Activated T-cell treated with anti-CD3 and anti-CD28 coated beads, Interleukin-2, amount 50 U/mL, for 48 hours (primary cell): ENCODE data around the gene HOATZ.
A peak's percentile ranks its signal among the peaks of the same experiment; 100 is the strongest.

Source experiments
- DNase-seq, 2 experiments: peaks; one replicate each; pipeline ENCODE4 v3.0.0-alpha.2; 2020

Gene HOATZ

DNA sequence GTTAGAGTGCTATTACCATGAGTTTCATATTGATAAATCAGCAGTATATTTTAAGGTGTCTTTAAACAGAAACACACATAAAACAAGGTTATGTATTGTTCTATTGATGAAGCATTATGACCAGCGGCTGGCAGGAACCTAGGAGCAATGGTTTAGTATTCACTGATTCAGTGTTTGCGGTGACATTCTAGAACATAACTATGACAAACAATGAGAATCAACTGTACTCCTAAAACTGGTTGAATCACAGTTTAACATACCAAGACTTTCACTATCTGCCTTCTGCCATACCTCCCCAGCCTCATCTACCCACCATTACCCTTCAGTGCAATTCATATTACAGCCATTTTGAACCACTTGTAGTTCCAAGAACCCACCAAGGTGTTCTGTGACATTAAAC, 8.8 kb downstream of the HOATZ start:
- DNase-seq: no peak

GRCh38 chr11:111524056-111524455, 9.5 kb downstream of the HOATZ start:
- DNase-seq: no peak

- no peak for DNase-seq
Measured at GRCh38 chr11:111525456-111525855, 10.9 kb downstream of the HOATZ start.

DNA sequence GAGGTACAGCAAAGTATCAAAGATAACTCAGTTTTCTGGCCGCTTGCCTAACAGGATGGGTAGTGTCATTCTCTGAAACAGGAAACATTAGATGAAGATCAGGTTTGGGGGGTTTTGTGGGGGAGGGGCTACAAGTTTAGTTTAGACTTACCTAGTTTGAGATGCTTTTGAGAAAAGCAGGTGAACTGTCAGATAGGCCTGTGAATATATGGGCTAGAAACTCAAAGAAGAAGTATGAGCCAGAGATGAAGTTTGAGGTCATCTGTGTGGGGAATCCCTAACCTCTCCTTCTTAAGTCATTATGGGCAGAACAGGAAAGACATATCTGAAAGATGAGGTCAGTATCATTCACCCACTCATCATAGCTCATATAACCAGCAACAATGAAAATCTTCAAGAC, 11.9 kb downstream of the HOATZ start:
- DNase-seq: no peak

DNA sequence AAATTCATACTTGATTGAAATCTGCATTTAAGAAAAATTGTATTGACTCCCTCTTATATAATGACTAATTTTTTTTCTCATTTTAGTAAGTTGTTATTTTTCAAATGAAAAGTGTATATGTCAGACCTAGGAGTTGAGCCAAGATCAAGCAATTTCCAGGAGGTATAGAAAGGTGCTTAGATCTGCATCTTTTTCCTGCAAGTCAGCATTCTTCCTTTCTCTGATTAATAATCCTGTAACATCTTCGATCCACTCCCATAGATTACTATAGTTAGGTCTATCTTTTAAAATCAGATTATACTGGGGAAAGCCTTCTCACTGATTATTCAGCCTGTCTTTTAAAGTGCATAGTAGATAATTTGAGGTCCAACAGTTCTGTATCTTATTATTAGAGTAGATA, 12.7 kb downstream of the HOATZ start:
- DNase-seq: no peak

- DNase-seq: no peak
Measured at GRCh38 chr11:111528557-111528956, 14.0 kb downstream of the HOATZ start.

DNA sequence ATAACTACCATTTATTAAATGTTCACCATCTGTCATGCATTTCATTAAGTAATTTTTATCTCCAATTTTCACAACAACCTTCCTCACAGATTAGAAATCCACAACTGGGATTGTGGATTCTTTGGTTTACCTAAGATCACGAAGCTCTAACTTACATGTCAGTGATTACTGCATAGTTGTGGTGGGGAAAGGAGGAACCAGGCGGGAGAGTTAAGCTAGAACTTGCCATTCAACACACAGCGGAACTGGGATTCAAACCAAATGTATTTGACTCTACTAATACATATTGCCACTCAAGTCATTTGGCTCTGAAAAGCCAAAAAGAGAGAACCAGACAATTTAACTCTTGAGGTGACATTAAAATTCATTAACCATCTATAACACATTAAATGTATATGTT, 15.5 kb downstream of the HOATZ start:
- DNase-seq: no peak

GRCh38 chr11:111531136-111531535, 16.6 kb downstream of the HOATZ start:
- no peak for DNase-seq

DNA sequence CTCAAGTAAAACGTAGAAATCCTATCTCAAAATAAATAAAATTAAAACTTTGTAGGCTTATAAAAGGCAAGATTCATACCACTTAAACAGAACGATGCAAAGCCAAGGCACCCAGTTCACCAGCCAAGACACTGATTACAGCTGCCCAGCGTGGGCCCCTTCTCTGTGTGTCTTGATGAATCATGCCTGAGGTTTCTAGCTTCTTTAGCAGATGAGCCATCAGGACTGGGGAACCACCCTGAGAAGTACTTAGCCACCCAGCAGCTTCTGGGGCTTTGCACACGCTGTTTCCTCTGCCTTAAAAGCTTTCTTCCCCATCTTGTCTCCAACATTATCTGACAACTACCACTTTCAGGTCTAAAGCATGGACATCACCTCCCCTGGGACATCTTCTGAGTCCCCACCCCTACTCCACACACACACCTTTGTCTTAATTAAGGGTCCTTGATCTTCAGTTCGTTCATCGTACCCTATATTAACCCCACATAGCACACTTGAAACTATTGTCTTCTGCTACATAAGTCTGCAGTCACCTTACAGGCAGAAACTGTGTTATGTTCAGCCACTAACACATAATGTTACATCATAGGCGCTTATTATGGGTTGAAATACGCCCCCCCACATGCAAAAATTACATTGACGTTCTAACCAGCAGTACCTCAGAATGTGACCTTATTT, 17.2 kb downstream of the HOATZ start:
- peak; percentile 75 to 78 for DNase-seq

DNA sequence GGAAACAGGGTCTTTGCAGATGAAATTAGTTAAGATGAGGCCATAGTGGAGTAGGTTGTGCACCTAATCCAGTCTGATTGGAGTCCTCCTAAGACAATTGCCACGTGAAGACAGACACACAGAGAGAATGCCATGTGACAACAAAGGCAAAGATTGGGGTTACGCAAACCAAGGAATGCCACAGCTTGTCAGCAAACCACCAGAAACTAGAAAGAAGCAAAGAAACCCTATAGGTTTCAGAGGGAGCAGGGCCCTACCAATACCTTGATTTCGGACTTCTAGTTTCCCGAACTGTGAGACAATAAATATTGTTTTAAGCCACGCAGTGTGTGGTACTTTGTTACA, 17.8 kb downstream of the HOATZ start:
- no peak for DNase-seq

DNA sequence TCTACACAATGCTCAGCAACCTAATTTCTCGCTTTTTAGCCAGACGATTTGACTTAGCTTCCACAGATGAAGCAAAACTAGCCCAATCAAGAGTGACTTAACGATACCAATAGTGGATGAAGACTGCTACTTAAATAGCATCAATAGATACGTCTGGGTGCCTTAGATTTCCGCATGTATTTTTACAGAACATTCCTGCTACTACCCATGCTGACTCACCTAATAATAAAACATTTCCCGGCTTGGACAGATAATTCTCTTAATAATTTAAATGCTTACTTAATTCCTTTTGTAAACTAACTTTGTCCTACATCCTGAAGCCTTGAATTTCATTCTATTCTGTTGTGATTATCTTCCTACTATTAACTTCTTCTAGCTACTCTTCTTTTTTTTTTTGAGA, 20.7 kb downstream of the HOATZ start:
- DNase-seq: no peak

DNA sequence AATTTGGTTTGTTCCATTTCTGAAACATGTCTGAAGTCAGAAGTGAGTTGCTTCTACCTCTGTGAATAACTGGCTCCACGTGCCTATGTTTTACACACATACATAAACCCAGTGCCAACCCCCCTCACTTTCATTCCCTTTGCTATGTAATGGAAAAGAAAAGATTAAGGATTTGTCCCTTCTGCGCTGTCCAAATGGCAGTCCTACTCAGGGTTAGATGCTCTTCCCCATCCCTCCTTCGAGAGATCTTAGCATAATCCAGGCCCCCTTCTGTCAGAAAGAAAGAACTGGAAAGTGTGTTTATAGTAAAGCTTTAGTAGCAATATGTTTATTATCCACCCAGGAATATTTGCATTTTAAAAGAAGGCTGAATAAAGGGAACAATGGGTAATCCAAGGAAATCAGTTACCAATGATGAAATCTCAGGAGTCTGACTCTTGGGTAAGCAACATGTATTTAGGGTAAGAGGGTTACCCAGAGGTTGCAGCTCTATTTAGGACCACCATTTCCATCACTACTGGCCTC, 22.8 kb downstream of the HOATZ start:
- no peak for DNase-seq

DNA sequence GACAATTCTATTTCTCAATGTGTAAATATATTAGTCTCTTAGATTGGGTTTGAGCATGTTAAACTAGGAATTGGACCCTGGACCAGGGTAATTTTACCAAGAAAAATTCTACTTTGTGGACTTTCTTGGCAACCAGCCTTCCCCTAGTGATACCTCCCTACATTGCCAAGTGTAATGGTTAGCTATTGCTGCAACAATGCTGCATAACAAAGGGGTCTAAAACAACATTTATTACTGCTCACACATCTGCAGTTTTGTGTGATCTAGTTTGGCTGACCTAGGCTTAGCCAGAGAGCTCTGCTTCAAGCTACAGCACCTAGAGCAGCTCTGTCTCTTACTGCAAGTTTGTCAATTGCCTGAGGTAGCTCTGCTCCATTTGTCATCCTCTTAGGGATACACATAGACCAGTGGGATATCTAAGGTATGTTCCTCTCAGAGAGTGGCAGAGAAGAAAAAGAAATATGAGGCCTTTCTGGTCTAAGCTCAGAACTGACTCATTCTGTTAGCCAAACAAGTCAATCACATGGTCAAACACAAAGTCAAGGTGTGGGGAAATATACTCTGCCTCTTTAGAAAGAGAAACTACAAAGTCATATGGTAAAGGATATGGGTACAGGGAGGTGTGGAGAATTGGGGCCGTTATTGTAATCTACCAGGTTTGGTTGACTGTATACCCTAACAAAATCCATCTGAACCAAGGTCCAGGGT, 24.0 kb downstream of the HOATZ start:
- DNase-seq: no peak

GRCh38 chr11:111539426-111540113, 25.0 kb downstream of the HOATZ start:
- peak in 1 of 2 experiments; percentile 44 for DNase-seq

DNA sequence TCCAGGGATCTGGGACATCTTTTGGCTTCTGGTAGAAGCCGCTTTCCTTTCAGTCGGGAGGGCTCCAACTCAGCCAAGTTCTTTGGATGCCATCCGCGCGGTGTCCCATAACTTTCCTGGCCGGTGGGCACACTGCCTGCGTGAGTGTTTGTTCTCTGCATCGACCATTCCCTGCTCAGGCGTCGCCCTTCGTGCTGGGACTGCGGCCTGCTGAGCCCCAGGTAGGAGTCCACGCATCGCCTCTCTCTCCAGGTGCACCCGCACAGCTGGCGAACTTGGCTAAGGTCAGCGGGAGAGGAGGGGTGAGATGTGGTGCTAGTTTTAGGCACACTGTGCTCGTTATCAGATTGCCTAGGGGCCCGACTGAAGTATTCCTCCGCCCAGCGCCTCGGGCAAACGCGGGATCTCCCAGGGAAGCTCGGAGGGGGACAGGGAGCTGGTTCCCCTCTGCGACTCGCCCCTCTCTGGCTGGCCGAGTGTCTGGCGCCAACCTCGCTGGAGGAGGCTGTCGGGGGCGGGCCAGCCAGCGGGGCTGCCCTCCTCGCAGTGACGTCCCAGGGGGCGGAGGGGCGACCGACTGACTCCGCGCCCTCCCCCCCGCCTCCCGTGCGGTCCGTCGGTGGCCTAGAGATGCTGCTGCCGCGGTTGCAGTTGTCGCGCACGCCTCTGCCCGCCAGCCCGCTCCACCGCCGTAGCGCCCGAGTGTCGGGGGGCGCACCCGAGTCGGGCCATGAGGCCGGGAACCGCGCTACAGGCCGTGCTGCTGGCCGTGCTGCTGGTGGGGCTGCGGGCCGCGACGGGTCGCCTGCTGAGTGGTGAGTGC, 25.7 kb downstream of the HOATZ start, which contains the start of gene LAYN:
Gene LAYN, plus strand, starts transcription at position 607 of the 823 bp plus-strand sequence. Its CDS starts 124 bp downstream, at position 731.
- DNase-seq: peak; percentile 44 to 61

GRCh38 chr11:111540937-111541253, 26.3 kb downstream of the HOATZ start:
- no peak for DNase-seq

- DNase-seq: peak; percentile 27 to 35
Measured at GRCh38 chr11:111541254-111542061, 26.9 kb downstream of the HOATZ start.

GRCh38 chr11:111542606-111543275, 28.2 kb downstream of the HOATZ start:
- no peak for DNase-seq

- DNase-seq: no peak
Measured at GRCh38 chr11:111548525-111548924, 33.9 kb downstream of the HOATZ start.

DNA sequence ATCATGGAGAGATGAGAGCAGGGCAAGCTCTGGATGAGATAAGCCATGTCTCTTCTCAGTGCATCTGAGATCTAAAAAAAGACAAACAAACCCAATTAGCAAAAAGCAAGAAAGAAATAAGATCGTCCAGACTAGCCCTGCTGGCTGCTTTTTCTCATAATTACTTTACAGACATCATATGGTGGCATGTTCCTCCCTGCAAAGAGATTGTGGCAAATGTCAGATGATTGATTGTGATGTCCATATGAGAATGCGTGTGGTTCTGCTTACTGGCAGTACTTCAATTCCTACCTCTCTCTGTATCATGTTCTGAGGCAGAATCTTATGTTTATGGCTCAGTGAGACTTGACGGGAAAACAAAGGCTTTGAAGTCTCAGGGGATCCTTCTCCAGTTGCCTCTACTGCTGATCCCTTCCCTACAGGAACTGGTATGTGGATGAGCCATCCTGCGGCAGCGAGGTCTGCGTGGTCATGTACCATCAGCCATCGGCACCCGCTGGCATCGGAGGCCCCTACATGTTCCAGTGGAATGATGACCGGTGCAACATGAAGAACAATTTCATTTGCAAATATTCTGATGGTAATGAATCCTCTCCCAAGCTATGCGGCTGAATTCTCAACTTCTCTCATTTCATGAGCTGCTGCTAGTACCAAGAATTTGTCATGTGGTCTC, 34.8 kb downstream of the HOATZ start:
- no peak for DNase-seq

DNA sequence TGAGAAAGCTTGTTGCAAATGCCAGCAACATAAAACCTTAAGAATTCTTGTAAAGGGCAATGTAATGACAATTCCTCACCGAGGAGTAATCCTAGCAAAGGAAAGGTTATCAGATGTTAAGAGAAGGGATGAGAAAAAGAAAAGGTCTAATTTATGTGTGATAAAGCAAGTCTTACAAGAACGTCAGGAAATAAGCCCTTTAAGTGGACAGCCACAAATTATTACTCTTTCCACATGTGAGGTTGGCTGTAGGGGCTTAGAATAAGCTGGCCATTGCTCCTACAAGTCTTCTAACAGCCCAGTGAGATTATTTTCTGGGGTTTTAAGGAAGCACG, 35.3 kb downstream of the HOATZ start:
- DNase-seq: no peak
